Stomach (tissue), 9 donors: ENCODE measurements around the gene KRT6C. TPM values are rescaled to one million over a fixed set of nuclear protein-coding genes. Genes with fewer than 3 reads are reported as not detected.

Source experiments
- DNase-seq, 2 donors: peaks; one replicate each; pipeline versions ENCODE4 v3.0.0 to v3.0.0-alpha.2; 2013 to 2019
- H3K27ac ChIP-seq, 5 donors: fragments of 200-600 bp in 4 of 5; sonication (generic) in 4 of 5; one replicate each; pipeline ENCODE4 v1.5.1; 2013 to 2019; ENCODE audit warnings: mild to moderate bottlenecking in 1 of 5, moderate library complexity in 1 of 5
- H3K27me3 ChIP-seq, 3 donors: fragments of 200-600 bp; sonication (generic); one replicate each; pipeline ENCODE4 v1.5.1; 2017 to 2019; ENCODE audit warnings: mixed run types in 1 of 3
- H3K36me3 ChIP-seq, 4 donors: fragments of 200-600 bp; sonication (generic); 1 replicate in 3 of 4; 2 replicates in 1 of 4; pipeline ENCODE4 v1.5.1; 2016 to 2019
- H3K4me1 ChIP-seq, 4 donors: fragments of 200-600 bp; sonication (generic); one replicate each; pipeline ENCODE4 v1.5.1; 2016 to 2019
- H3K4me3 ChIP-seq, 4 donors: fragments of 200-600 bp; sonication (generic) in 3 of 4; one replicate each; pipeline ENCODE4 v1.5.1; 2016 to 2019; ENCODE audit warnings: mild to moderate bottlenecking in 1 of 4
- H3K9me3 ChIP-seq, 4 donors: fragments of 200-600 bp; sonication (generic); one replicate each; pipeline ENCODE4 v1.5.1; 2016 to 2019
- EP300 ChIP-seq: sonication (generic); formaldehyde crosslinking; IDR thresholded peaks from one replicate; pipeline ENCODE4 v1.6.1; 2017; ENCODE audit warnings: antibody characterized with exemption
- POLR2A ChIP-seq, 4 donors: fragments of 450-650 bp; IDR thresholded peaks; one replicate each; pipeline ENCODE4 v1.6.1; 2016; ENCODE audit warnings: antibody characterized with exemption in 4 of 4, control low read depth in 2 of 4, mild to moderate bottlenecking in 1 of 4, moderate library complexity in 1 of 4
- POLR2AphosphoS5 ChIP-seq, 3 donors: sonication (generic); formaldehyde crosslinking; IDR thresholded peaks; one replicate each; pipeline ENCODE4 v1.6.1; 2016; ENCODE audit warnings: antibody characterized with exemption in 3 of 3
- WGBS, 5 donors: extraction: QIAGEN DNeasy Blood & Tissue Kit in 3 of 5; methylation state at CpG; one replicate each; pipeline versions ENCODE4 v1.1.5 to v1.1.7; 2013 to 2018; 5-methylcytosine and 5-hydroxymethylcytosine counted together
- intact Hi-C: fragments of 100-400 bp; cut with DNase I; formaldehyde crosslinking; loops from one replicate; pipeline ENCODE4 v1.15.1; 2023; ENCODE audit warnings: low total_unique reads
- polyA plus RNA-seq, 3 donors: library from polyadenylated mRNA; stranded (reverse); fragments of 200-250 nt; gene quantifications; one replicate each; pipeline ENCODE4 v1.2.3, GENCODE V29; 2013
- total RNA-seq, 5 donors: library from RNA; depleted of rRNA; stranded (reverse); fragments of >200 nt; gene quantifications; one replicate each; pipeline versions ENCODE4 v1.1.0 to v1.2.3, GENCODE V29; 2014 to 2016
- TF ChIP-seq, protein P1 (sequence below), 7 experiments: fragments of 450-650 bp in 4 of 7; fragments of 200-600 bp in 3 of 7; sonication (generic) in 3 of 7; IDR thresholded peaks; one replicate each; pipeline ENCODE4 v1.5.1; 2016 to 2019; ENCODE audit warnings: antibody characterized with exemption in 7 of 7, control low read depth in 2 of 7, mild to moderate bottlenecking in 1 of 7
- donor health status: healthy with polysubstance abuse.
- donor health status: Bipolar disorder and iron deficiency.
- donor health status: healthy.

The KRT6C gene
- total and polyA plus RNA-seq, 8 donors, result 0.31 to 12.4 (median 0.43) TPM; not detected in 5

DNA sequence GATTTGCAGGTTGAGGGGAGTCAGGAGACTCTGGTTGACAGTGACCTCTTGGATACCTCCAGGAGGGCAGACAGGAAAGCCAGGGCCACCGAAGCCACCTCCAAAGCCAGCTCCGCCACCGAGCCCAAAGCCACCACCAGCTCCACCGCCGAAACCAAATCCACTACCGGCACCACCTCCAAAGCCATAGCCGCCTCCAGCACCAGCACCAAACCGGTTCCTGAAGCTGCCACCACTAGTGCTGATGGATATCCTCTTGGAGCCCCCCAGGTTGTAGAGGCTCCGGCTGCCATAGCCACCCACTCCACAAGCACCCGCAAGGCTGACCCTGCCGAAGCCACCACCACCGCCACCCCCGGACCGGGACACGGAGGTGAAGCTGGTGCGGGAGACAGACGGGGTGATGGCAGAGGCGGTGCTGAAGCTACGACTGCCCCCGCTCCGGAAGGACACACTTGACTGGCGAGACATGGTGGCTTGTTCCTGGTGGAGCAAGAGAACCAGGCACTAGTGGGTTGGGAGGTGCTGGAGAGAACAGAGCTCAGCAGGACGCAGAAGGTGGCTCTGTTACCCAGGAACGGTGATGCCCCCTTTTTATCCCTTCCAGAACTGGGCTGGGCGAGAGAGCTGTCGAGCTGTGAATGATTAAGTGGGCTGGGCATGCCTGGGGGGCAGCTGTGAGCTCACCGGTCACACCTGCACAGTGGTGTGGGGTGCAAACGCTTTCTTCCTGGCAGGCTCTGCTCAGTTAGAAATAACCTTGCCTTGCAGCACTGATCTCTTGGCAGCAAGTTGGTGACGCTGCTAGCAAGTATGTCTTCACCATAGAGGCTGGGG lies 46.4 kb upstream of the KRT6C start, which contains the start of gene KRT5:
KRT5 (minus strand) TSS at position 569 of the 837 bp plus-strand sequence; CDS start at position 471, 98 bp downstream.
- Histone ChIP-seq H3K36me3 (no peaks in the 10 kb centered on the region), H3K4me3 (no peak within 1 kb of the TSS), H3K27me3 (peaks cover 0 to 28% (median 0%) of the 10 kb centered on the region in 3 donors), H3K27ac (no peak within 1 kb of the TSS), H3K9me3 (no peaks in the 10 kb centered on the region), H3K4me1 (peaks cover 0 to 22% (median 3%) of the 10 kb centered on the region in 4 donors)
- WGBS, 5 donors, result 86 to 91% (median 90%) methylated on average over 28 to 29 of the region's 29 CpGs
- peak in 1 of 2 donors; percentile 34 for DNase-seq
- no peak for TF ChIP-seq POLR2A (IDR thresholded peaks at IDR 0.05)
- TF ChIP-seq EP300, result no peak
- TF ChIP-seq, protein P1, sequence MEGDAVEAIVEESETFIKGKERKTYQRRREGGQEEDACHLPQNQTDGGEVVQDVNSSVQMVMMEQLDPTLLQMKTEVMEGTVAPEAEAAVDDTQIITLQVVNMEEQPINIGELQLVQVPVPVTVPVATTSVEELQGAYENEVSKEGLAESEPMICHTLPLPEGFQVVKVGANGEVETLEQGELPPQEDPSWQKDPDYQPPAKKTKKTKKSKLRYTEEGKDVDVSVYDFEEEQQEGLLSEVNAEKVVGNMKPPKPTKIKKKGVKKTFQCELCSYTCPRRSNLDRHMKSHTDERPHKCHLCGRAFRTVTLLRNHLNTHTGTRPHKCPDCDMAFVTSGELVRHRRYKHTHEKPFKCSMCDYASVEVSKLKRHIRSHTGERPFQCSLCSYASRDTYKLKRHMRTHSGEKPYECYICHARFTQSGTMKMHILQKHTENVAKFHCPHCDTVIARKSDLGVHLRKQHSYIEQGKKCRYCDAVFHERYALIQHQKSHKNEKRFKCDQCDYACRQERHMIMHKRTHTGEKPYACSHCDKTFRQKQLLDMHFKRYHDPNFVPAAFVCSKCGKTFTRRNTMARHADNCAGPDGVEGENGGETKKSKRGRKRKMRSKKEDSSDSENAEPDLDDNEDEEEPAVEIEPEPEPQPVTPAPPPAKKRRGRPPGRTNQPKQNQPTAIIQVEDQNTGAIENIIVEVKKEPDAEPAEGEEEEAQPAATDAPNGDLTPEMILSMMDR (IDR thresholded peaks at IDR 0.05), result no peak
- TF ChIP-seq POLR2AphosphoS5 (IDR thresholded peaks at IDR 0.05), result no peak
- intact Hi-C loops, result no loop called here

DNA sequence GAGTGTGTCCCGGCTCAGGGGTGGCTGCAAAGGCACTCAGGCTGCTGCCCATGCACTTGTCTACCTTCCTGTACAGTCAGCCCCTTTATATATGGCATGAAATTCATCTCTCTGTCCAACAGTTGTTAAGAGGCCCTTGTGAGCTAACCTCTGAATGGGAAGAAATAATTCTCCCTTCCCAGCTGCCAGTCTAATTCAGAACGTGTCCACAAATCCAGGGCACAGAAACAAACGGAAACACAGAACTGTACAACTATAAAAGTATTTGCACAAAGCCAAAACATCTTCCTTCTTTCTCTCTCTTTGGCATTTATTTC lies 45.7 kb upstream of the KRT6C start:
- TF ChIP-seq EP300 (no peak), POLR2A (IDR thresholded peaks at IDR 0.05) (no peak), POLR2AphosphoS5 (IDR thresholded peaks at IDR 0.05) (no peak)
- TF ChIP-seq, protein P1 (IDR thresholded peaks at IDR 0.05), result no peak
- H3K27me3 ChIP-seq, result peaks cover 0 to 28% (median 0%) of the 10 kb centered on the region in 3 donors
- no peaks in the 10 kb centered on the region for H3K9me3 ChIP-seq
- no peaks in the 10 kb centered on the region for H3K36me3 ChIP-seq
- peaks cover 0 to 22% (median 3%) of the 10 kb centered on the region in 4 donors for H3K4me1 ChIP-seq
- 72 to 88% (median 79%) methylated on average over 3 of the region's 3 CpGs for WGBS, 5 donors
- DNase-seq, result no peak
- H3K27ac ChIP-seq, result no peak overlapping the region
- no peak overlapping the region for H3K4me3 ChIP-seq
- intact Hi-C loops, result no loop called here

DNA sequence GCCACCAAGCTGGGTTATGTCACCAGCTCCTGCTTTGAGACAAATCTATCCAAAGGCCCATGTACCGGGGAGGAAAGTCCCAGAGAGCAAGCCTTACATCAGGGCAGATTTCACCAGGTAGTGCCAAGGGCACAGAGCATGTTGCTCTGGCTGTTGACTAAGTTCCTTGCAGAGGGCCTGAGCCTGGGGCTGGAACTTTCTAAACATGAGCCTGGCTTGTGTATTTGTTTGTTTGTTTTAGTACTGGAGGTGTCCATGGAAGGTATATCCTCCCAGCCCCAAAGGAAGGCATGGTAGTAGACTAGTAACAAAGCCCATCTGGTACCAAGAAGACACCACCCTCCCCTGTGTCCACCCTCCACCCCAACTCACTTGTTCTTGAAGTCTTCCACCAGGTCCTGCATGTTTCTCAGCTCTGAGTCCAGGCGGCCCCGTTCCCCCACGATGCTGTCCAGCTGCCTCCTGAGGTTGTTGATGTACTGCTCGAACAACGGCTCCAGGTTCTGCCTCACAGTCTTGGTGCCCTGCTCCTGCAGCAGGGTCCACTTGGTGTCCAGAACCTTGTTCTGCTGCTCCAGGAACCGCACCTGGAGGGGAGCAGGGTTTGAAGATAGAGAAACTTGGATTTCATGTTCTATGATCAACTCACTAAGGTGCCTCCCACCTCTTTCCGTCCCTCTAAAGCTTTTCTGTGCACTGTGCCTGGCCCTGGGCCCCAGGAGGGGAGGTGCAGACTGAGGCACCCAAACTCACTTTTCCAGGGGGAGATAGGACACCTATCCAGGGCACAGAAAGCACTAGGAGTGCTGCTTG lies 45.2 kb upstream of the KRT6C start:
- H3K4me3 ChIP-seq, result no peak overlapping the region
- no peak overlapping the region for H3K27ac ChIP-seq
- DNase-seq, result no peak
- no peaks in the 10 kb centered on the region for H3K9me3 ChIP-seq
- TF ChIP-seq, protein P1 (IDR thresholded peaks at IDR 0.05), result no peak
- TF ChIP-seq POLR2AphosphoS5 (IDR thresholded peaks at IDR 0.05) (no peak), POLR2A (IDR thresholded peaks at IDR 0.05) (no peak), EP300 (no peak)
- intact Hi-C loops, result no loop called here
- peaks cover 0 to 28% (median 0%) of the 10 kb centered on the region in 3 donors for H3K27me3 ChIP-seq
- H3K36me3 ChIP-seq, result no peaks in the 10 kb centered on the region
- whole genome bisulfite sequencing, 5 donors, result 72 to 90% (median 83%) methylated on average over 8 of the region's 8 CpGs
- peaks cover 0 to 21% (median 3%) of the 10 kb centered on the region in 4 donors for H3K4me1 ChIP-seq

DNA sequence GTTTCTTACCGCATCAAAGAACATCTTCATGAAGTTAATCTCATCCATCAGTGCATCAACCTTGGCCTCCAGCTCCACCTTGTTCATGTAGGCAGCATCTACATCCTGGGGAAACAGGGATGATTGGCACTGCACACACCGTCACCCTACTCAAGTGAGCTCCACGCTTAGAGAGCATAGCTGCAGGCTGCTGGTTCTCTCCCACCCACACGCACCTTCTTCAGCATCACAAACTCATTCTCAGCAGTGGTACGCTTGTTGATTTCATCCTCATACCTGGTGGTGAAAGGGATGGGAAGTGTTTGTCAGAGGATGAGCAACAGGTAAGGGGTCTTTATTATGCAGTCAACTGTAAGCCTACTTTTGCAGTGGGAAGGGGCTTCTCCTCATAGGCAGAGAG lies 44.3 kb upstream of the KRT6C start:
- H3K36me3 ChIP-seq, result no peaks in the 10 kb centered on the region
- intact Hi-C loops, result no loop called here
- H3K27ac ChIP-seq, result no peak overlapping the region
- no peak for DNase-seq
- TF ChIP-seq POLR2AphosphoS5 (IDR thresholded peaks at IDR 0.05) (no peak), POLR2A (IDR thresholded peaks at IDR 0.05) (no peak), EP300 (no peak)
- TF ChIP-seq, protein P1 (IDR thresholded peaks at IDR 0.05), result no peak
- H3K27me3 ChIP-seq, result peaks cover 0 to 23% (median 0%) of the 10 kb centered on the region in 3 donors
- WGBS, 5 donors, result 90 to 95% (median 94%) methylated on average over 5 of the region's 5 CpGs
- H3K4me3 ChIP-seq, result no peak overlapping the region
- no peaks in the 10 kb centered on the region for H3K9me3 ChIP-seq
- H3K4me1 ChIP-seq, result peaks cover 0 to 21% (median 3%) of the 10 kb centered on the region in 4 donors
